Stimulated activated CD4-positive, alpha-beta T cell treated with anti-CD3 and anti-CD28 coated beads, Interleukin-2, amount 100 ng/mL, for 24 hours (primary cell): Measurements from ENCODE around the gene TMEM62.
"Not testable (repeated sequence)": the region's sequence is repeated elsewhere in the genome, so short reads cannot be mapped to it uniquely, and the experiment has no call there.

Experiments used
- DNase-seq, 2 donors: peaks; one replicate each; pipeline ENCODE4 v3.0.0-alpha.2; 2020

The TMEM62 gene

DNA sequence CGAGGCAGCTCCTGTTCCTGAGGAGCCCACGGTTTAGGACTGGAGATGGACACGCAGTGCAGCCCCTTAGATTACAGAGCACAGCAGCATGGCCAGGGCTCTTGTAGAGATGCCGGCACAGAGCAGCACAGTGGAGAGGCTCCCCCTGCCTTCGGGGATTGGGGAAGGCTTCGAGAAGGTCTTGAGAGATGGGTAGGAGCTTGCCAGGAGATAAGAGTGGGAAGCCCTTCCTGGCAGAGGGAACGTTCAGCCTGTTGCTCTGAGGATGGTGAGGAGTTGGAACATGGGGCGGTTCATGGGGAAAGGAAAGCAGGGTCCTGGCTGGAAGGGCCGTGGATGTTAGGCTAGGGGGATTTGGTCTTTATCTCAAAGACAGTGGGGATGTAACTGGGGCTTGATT, 77.4 kb downstream of the TMEM62 start:
- DNase-seq: no peak

GRCh38 chr15:43211224-43211735, 77.9 kb downstream of the TMEM62 start:
- DNase-seq: no peak

DNA sequence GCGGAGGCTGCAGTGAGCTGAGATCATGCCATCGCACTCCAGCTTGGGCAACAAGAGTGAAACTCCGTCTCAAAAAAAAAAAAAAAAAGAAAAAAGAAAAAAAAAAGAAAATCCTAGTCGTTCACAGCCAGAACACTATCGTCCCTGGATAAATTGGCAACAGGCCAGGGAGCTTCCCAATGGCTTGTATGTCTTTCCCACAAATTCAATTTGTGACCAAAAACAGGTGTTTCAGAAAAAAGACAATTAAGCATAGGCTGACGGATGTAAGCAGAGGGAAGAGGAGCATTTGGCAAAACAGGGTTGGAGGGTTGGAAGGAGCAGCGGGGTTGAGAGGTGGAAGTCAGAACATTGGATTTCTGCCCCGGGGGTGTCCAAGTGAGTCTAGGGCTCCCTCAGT, 78.9 kb downstream of the TMEM62 start:
- DNase-seq: no peak

DNA sequence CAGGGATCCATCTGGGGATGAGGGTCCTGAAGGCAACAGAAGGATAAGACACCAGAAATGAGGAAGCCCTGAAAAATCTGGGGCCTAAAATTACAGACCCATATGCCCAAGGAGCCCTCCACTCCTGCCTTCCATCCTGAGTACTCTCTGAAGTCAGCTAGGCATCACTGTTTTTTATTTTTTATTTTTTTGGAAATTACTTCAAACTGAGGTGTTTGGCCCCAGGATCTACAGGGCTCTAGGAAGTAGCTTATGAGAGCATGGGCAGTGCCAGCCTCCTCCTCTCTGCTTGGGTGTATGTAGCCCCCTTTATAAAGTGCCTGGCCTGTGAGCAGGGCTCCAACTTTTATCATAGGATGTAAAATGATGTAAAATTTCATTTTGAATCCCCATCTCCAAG, 79.6 kb downstream of the TMEM62 start:
- DNase-seq: no peak

DNA sequence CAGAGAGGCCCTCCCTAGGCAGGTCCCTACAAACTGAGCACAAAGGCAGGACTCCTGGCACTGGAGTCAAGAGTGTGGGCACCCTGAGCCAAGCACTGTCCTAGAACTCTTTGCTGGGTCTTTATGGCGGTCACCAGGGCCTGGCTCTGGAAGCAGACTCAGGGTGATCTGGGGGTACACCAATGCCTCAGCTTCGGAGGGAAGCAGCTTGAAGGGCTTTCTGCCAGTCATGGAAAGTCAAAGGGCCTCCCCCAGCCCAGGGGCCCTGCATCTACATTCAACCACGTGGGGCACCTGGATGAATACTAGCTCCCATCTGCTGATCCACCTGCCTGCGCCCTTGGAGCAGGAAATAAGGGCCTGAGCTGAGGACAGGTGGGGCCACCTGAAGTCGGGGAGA, 80.1 kb downstream of the TMEM62 start:
- no peak for DNase-seq

GRCh38 chr15:43214169-43214568, 80.8 kb downstream of the TMEM62 start:
- DNase-seq: no peak

GRCh38 chr15:43214592-43215295, 81.4 kb downstream of the TMEM62 start:
- no peak for DNase-seq

- DNase-seq: no peak
Measured at GRCh38 chr15:43215961-43216360, 82.6 kb downstream of the TMEM62 start.

GRCh38 chr15:43218908-43219706, 85.7 kb downstream of the TMEM62 start:
- DNase-seq: peak in 1 of 2 donors; percentile 9

- DNase-seq: no peak
Measured at GRCh38 chr15:43219929-43220928, 86.8 kb downstream of the TMEM62 start.

DNA sequence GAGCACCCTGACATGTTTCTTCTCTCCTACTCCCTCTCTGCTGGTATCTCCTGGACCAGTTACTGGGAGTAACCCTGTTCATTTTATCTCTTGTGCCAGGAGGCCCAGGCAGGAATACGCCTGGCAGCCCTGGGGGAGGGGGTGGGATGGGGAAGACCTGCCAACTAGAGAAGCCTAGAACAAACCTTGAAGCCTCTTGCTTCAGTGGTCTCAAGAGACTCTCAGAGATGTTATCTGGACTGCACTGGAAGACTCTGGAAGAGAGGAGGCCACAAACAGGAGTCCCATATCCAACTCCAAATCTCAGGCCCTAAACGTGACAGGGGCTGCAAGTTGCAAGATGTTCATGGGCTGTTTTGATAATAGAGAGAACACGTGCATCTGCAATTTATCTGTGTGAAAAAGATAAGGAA, 87.6 kb downstream of the TMEM62 start, which contains the start of gene EPB42:
Gene EPB42 (minus strand): TSS at position 28 of the 413 bp plus-strand sequence. CDS start 193 bp downstream, outside the sequence.
- no peak for DNase-seq

DNA sequence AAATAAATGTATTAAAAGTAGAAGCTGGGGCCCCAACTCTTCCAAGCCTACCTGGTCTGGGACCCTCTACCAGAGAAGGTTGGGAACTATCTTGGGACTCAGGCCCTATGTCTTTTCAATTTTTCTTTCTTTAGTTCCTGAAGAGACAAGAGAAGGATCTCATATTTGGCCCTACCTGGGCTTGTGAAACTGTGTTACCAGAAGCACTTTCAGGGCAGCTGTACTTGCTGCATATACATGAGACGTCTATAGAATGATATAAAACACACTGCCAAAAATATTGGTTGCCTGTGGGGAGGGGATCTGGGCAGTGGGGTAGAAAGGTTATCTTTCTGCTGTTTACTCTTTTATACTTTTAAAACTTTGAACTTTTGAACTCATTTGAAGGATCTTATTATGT, 88.0 kb downstream of the TMEM62 start:
- no peak for DNase-seq

DNA sequence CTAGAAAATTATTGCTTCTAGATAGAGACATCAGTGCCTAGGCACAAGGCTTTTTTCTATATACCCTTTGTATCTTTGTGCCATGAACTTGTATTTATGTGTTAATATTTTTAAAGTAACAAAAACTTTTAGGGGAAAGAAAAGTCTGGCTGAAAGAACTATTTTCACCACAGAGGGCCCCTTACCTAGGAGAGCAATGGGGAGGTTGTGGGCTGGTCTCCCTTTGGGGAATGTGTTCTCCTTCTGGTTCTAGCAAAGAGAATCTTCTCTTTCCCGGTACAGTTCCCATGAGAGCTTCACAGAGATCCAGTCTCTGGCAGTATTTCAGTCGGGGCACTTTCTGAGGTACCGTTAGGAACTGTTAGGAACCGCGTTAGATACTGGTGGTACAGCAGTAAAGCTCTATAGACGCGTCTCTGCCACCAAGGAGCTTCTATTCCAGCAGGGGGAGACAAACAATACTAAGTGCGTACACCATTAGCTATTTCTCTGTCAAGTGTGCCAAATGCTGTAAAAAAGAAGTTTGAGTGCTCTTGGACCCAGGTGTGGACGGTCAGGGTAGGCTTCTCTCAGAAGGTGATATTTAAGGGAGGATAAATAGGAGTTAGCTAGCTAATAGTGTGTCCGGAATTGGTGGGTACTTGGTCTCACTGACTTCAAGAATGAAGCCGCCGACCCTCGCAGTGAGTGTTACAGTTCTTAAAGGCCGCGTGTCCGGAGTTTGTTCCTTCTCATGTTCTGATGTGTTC, 92.0 kb downstream of the TMEM62 start:
- peak; percentile 33 to 42 for DNase-seq

- not testable (repeated sequence) for DNase-seq
Measured at GRCh38 chr15:43225950-43226255, 92.5 kb downstream of the TMEM62 start.

- no peak for DNase-seq
Measured at GRCh38 chr15:43226436-43227305, 93.3 kb downstream of the TMEM62 start.

DNA sequence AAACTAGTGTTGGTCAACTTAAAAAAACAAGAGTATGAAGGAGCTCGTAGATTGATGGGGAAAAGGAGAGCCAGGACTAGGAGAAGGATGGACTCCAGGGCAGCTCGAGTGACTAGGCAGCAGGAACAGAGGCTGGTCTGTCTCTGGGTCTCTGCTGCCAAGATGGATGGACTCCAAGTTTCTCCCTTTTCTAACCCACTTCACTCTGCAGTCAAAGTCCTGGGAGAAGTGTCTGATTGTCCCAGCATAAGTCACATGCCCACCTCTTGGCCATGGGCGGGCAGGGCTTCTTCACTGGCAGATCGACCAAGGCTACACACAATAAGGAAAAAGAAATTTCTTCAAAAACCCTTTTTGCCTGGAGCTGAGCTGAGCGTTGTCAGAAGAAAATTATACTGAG, 96.6 kb downstream of the TMEM62 start:
- DNase-seq: no peak

DNA sequence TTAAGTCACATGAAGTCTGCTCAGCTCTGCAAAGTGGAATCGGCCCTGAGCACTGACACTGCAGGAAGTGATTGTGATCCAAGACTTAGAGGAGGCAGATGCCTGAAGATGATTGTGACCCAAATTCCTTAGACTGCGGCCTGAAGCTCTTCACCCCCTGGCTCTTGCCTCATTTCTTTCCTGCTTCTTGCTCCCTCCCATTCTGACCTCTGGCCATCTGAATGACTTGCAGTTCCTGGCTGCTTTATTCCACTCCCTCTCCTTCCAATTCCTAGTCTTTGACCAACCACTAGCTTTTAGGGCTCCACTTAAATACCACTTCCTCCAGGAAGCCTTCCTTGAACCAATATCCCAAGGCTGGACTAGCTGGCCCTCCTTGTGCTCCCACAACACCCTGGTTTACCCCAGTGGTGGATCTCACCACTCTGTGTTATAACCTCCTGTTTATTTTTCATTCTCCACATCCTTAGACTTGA, 97.3 kb downstream of the TMEM62 start:
- no peak for DNase-seq

GRCh38 chr15:43232289-43232874, 99.0 kb downstream of the TMEM62 start:
- no peak for DNase-seq
